GM18517 (cell line): ENCODE data around the gene PANK2.
A peak's percentile ranks its signal among the peaks of the same experiment; 100 is the strongest.

Experiments used
- ATAC-seq: cut with Tn5 transposase; IDR thresholded peaks from one replicate; pipeline ENCODE4 v1.9.1; 2021; ENCODE audit warnings: mild to moderate bottlenecking, moderate library complexity; ENCODE audit not compliant: unreplicated experiment

The PANK2 gene

GRCh38 chr20:3900187-3900604 is 11.0 kb downstream of the PANK2 start:
- no peak for ATAC-seq

GRCh38 chr20:3901028-3901705 is 12.0 kb downstream of the PANK2 start:
- ATAC-seq = no peak

GRCh38 chr20:3901706-3902440 is 12.7 kb downstream of the PANK2 start:
- no peak for ATAC-seq

- no peak for ATAC-seq
Measured at GRCh38 chr20:3902446-3902845, 13.3 kb downstream of the PANK2 start.

- no peak for ATAC-seq
Measured at GRCh38 chr20:3904224-3904623, 15.0 kb downstream of the PANK2 start.

- no peak for ATAC-seq
Measured at GRCh38 chr20:3904857-3905256, 15.7 kb downstream of the PANK2 start.

- ATAC-seq = peak; percentile 84
Measured at GRCh38 chr20:3906744-3907721, 17.8 kb downstream of the PANK2 start.

GRCh38 chr20:3908667-3909066 is 19.5 kb downstream of the PANK2 start:
- ATAC-seq = no peak

GRCh38 chr20:3909952-3910366 is 20.8 kb downstream of the PANK2 start:
- no peak for ATAC-seq

GRCh38 chr20:3910853-3911252 is 21.7 kb downstream of the PANK2 start:
- ATAC-seq = no peak

GRCh38 chr20:3911956-3912355 is 22.8 kb downstream of the PANK2 start:
- no peak for ATAC-seq

GRCh38 chr20:3914446-3914845 is 25.3 kb downstream of the PANK2 start:
- no peak for ATAC-seq

GRCh38 chr20:3915691-3916090 is 26.5 kb downstream of the PANK2 start:
- ATAC-seq = no peak

- no peak for ATAC-seq
Measured at GRCh38 chr20:3916364-3916763, 27.2 kb downstream of the PANK2 start.

GRCh38 chr20:3919352-3919751 is 30.2 kb downstream of the PANK2 start:
- ATAC-seq = no peak

- no peak for ATAC-seq
Measured at GRCh38 chr20:3922223-3922982, 33.2 kb downstream of the PANK2 start.

- ATAC-seq = no peak
Measured at GRCh38 chr20:3922983-3923339, 33.8 kb downstream of the PANK2 start.

- no peak for ATAC-seq
Measured at GRCh38 chr20:3923818-3924217, 34.6 kb downstream of the PANK2 start.

GRCh38 chr20:3924304-3925112 is 35.3 kb downstream of the PANK2 start:
- ATAC-seq = no peak
